Measurements from ENCODE around the gene PFKFB1.

Gene PFKFB1

DNA sequence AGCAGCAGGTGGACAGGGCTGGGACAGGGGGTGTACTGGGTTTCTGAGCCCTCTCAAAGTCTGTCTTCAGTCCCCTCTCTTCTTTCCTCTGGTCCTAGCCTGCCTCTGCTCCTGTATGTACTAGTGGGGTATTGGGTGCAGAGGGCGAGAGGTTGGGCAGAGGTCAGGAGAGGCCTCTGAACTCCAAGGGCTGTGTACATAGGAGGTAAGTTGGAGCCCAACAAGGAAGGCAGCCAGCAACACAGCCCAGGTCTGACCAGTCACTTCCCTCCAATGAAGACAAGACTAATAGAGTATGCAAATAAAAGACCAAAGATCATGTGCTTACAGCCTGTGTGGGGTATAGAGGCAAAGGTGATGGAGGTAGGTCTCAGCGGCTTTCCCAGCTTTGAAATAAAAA, at the start of gene PFKFB1:
Gene PFKFB1, minus strand, starts transcription at position 90 of the 400 bp plus-strand sequence. CDS start 181 bp downstream, outside the sequence.
- DNase-seq = no peak

GRCh38 chrX:55041514-55041913, 47.5 kb upstream of the PFKFB1 start:
- no peak for DNase-seq

- no peak for DNase-seq
Observed at GRCh38 chrX:55039471-55039870, 45.5 kb upstream of the PFKFB1 start.

DNA sequence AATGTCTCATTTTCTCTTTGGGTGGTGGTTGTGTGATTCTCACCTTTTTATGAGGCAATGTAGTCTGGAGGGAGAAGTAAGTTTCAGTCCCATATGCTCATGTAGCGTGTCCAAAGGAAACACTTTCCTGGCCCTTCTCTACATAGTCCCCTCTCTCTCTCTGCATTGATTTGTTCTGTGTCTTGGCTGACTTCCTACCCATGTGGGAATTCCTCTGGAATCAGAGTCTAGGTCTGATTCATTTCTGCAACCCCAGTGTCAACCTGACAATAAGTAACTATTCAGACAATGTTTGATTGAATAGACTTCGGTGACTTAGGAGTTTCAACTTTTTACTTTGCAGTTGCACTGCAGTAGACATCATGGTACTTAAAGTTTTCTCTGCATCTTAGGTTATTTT, 39.4 kb upstream of the PFKFB1 start:
- DNase-seq = no peak

DNA sequence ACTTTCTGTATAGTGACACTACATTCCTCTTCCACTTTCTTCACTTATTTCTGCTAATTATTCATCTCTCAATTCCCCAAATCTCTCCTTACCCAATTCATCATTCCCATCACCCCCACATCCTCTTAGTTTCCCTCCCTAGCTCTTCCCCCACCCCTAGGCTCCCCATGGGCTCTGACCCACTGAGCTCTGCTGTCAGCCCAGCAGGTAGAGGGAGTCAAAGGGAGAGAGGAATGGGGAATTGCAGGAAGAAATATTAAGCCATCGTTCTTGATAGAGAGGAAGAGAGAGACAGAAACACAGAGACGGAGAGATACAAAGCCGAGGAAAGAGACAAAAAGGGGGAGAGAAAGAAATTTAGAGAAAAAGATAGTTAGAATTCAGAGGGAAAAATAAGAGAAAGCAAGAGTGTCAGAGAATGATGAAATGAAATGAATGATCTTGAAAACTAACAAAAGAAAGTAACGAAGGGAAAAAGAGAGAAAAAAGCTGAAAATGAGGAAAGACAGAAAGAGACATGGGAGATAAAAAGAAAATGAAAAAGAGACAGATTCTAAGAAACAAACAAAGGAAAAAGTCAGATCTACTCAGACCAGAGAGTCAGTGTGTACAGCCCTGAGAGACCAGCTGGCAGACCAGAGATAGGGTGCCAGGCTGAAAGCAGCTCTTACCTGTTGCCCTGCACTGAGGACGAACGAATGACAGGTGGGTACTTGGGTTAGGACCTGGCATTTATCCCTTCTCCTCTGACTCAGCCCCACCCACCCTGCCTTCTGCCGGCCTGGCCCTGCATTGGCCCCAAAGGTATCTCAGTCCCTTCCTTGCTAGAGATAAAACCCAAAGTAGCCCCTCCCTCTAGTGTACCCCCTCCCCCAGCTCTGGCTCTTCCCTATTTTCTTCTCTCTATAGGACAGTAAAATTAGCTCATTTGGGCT, 36.5 kb upstream of the PFKFB1 start, which contains the start of gene ALAS2:
Gene ALAS2, minus strand, starts transcription at position 707 of the 935 bp plus-strand sequence. CDS start 4,977 bp downstream, outside the sequence.
- DNase-seq = no peak

GRCh38 chrX:55029291-55029690, 35.3 kb upstream of the PFKFB1 start:
- no peak for DNase-seq

- no peak for DNase-seq
Observed at GRCh38 chrX:55028611-55029010, 34.6 kb upstream of the PFKFB1 start.

DNA sequence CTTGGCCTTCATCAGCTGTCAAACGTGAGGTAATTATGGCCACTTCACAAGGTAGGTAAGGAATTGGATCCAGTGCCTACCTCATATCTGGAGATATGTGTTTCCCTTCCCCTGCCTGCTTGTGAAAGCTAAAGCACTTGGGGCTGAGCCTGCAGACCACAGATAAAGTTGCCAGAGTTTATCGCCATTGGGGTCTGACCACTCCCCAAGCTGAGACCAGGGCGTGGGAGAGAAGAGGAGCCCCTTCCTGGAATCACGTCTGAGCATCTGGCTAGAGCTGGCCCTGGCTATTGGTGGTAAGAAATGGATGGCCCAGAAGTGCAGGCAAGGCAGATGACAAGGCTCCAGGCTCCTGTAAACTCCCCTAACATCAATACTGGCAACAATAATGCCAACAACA, 34.1 kb upstream of the PFKFB1 start:
- DNase-seq = no peak

DNA sequence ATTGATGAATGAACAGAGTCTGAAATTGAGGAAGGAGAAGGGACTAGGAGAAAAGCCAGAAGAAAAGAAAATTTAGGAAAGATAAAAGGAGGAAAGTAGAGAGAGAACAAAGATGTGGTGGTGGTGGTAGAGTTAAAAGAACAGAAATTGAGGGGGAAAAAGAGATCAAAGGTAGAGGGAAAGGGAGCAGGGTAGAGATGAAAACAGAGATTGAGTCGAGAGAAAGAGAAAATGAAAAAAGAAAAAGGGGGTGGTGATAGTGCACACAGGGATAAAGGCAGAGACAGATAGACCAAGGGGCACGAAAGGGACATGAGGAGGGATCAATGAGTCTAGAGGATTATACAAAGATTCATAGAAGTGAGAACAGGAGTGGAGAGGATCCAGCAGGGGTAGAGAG, 32.9 kb upstream of the PFKFB1 start:
- DNase-seq = no peak

- no peak for DNase-seq
Observed at GRCh38 chrX:55026143-55026542, 32.2 kb upstream of the PFKFB1 start.

DNA sequence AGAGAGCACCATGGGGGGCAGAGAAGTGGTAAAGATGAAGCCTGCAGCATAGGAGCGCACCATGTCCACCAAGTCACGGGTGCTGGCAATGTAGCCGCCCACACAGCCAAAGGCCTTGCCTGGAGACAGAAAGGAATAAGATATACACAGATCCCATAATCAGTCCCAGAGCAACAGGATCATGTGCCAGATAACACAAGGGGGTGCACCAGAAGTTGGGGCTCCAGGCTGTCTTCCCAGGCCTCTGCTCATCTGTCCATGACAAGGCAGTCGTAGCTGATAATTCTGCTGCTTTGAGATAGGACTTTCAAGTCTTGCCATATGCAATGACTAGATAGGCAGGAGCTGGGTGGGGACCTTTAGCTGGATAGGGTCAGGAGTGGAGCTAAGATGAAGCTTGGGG, 20.9 kb upstream of the PFKFB1 start:
- no peak for DNase-seq

DNA sequence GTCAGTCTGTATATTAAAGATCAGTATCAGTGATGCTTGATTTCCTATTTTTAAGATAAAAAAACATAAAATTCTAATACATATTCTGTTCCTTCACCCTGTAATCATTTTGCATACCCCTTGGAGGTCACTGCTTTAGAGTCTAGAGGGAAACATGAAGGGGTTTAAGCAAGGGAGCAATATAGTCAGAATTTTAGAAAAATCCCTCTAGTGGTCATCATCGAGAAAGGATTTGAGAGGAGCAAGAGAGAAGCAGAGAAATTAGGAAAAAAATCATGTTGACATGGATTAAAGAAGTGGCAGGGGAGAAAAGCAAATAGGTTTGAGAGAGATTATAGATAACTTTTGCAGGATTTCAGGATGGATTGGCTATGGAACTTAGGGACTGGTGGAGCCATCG, 17.3 kb upstream of the PFKFB1 start:
- no peak for DNase-seq

GRCh38 chrX:55008571-55009358, 14.8 kb upstream of the PFKFB1 start:
- no peak for DNase-seq

DNA sequence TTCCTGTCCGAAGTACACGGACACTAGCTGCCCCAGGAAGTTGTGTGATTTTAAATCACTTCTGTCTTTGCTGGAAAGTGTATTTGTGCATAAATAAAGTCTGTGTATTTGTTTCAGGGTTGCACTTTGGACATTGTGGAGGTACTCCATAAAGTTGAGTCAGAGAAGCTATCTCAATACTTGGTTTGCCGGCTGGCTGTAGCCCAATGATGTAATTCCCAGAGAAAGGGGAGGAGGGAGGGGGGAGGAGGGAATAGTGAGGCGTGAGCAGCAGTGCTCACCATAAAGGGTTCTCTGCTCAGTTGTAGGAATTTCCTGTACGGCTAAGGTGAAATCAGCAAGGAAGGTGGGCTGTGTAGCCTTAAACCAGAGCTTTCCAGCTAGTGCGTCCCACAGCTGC, 13.7 kb upstream of the PFKFB1 start:
- no peak for DNase-seq

DNA sequence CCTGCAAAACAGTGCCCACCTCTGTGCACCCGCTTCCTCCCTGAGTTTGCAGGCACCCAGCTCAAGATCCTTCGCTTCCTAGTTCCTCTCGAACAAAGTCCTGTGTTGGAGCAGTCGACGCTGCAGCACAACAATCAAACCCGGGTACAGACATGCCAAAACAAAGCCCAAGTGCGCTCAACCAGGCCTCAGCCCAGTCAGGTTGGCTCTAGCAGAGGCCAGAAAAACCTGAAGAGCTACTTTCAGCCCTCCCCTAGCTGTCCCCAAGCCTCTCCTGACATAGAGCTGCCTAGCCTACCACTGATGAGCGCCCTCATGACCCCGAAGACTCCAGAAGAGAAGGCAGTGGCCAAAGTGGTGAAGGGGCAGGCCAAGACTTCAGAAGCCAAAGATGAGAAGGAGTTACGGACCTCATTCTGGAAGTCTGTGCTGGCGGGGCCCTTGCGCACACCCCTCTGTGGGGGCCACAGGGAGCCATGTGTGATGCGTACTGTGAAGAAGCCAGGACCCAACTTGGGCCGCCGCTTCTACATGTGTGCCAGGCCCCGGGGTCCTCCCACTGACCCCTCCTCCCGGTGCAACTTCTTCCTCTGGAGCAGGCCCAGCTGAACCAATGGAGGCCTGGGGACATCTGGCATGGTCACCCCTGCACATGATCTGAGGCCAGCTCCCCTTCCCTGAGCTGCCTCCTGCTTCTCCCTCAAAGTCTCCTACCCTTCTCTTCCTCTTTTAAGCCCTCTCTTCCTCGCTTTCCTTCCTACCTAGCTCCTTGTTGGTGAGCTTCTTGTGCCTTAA, 13.0 kb upstream of the PFKFB1 start:
- DNase-seq = no peak

- DNase-seq = no peak
Observed at GRCh38 chrX:55005256-55005655, 11.3 kb upstream of the PFKFB1 start.

GRCh38 chrX:55004231-55004630, 10.2 kb upstream of the PFKFB1 start:
- DNase-seq = no peak

DNA sequence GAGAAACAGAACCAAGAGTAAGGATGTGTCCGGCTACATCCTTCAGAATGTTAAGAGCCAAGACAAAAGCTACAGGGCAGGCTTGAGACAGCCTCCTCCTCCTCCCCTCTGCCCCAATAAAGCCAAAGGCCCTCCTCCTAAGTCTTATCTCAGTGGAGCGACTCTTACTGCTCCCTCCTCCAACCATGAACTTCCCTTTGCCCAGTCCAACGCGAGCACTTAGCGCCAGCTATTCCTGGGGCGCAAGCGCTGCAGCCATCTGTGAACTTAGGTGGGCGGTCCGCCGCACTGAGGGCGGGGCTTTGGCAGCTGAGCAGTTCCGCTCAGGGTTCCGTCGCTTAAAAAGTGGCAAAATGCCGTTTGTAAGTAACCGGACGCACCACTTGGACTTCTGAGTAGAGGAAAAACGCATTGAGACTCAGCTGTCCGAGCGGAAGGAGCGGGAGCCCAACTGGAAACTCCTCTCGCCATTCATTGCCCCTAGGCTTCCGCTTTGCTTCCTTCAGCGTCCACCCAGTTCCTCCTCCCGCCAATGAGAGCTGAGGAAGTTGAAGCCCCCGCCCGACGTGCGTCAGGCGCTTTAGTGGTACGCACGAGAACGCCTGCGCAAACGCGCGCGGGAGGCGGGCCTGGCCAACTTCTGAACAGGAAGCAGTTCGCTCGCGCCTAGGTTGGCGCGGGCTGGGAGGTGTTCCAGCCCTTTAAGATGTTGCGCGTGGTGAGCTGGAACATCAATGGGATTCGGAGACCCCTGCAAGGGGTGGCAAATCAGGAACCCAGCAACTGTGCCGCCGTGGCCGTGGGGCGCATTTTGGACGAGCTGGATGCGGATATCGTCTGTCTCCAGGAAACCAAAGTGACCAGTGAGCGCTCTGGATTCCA, 6.0 kb upstream of the PFKFB1 start, which contains the start of gene APEX2:
Gene APEX2, plus strand, starts transcription at position 647 of the 882 bp plus-strand sequence. Its CDS starts 60 bp downstream, at position 707.
- DNase-seq = peak; percentile 83

- DNase-seq = no peak
Observed at GRCh38 chrX:54995621-54996020, 1.6 kb upstream of the PFKFB1 start.

DNA sequence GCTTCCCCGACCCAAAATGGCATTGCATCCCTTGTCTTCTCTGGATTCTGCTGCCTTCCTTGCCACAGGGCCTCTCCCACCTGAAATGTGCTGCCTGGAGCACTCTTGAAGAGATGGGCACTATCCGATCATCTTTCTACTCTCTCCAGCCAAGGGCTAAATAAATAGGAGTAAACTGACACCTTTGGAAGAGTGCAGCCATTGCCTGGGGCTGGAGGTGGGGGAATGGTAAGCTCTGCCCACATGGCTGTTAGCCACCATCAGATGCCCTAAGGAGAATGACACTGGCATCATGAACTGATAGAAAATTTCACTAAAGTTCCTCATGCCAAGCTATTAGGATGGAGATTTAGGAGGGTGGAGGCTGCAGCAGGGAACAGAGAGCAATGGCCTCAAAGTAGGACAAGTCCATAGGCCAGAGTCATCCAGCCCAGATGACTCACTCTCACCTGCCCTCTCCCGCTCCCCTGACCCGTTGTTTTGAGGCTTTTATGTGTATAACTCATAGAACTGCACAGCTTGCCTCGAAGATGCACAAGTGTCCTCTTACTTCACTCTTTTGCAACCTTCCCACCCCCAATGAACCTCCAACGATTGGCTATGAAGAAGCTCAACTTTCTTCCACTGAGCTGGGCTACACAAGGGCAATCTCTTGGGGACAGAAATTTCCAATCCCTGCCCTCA, 822 bp upstream of the PFKFB1 start:
- DNase-seq = no peak

Measured in activated effector memory CD4-positive, alpha-beta T cell treated with Interleukin-2 at 50 U/mL for 16 hours (primary cell).